IgD-negative memory B cell (primary cell): ENCODE measurements around the gene TMEM131. TPM values are rescaled to one million over a fixed set of nuclear protein-coding genes. Genes with fewer than 3 reads are reported as not detected.

ENCODE experiments used
- H3K27ac Mint-ChIP-seq, 3 donors: one replicate each; pipeline ENCODE4 v1.8.0; 2020 to 2022; ENCODE audit warnings: mild to moderate bottlenecking in 3 of 3, mixed read lengths in 3 of 3, moderate library complexity in 1 of 3
- H3K27me3 Mint-ChIP-seq: one replicate; pipeline ENCODE4 v1.8.0; 2021; ENCODE audit warnings: mixed read lengths
- H3K36me3 Mint-ChIP-seq: one replicate; pipeline ENCODE4 v1.8.0; 2020; ENCODE audit warnings: mild to moderate bottlenecking, mixed read lengths
- H3K4me1 Mint-ChIP-seq, 3 donors: one replicate each; pipeline ENCODE4 v1.8.0; 2020 to 2022; ENCODE audit warnings: mixed read lengths in 3 of 3, mild to moderate bottlenecking in 1 of 3
- H3K4me3 Mint-ChIP-seq, 4 donors: one replicate each; pipeline ENCODE4 v1.8.0; 2020 to 2022; ENCODE audit warnings: mild to moderate bottlenecking in 4 of 4, mixed read lengths in 4 of 4, moderate library complexity in 3 of 4
- H3K9me3 Mint-ChIP-seq, 3 donors: one replicate each; pipeline ENCODE4 v1.8.0; 2020 to 2021; ENCODE audit warnings: mixed read lengths in 3 of 3, mild to moderate bottlenecking in 1 of 3
- polyA plus RNA-seq: library from polyadenylated mRNA; unstranded; fragments of 300-500 nt; fragmentation: Illumina TruSeq; gene quantifications from one replicate; pipeline ENCODE4 v1.2.3, GENCODE V29; 2021

Gene TMEM131
- polyA plus RNA-seq, 1 donor from 2014 or later, result 24.9 TPM

GRCh38 chr2:97706708-97707345, 288.9 kb downstream of the TMEM131 start:
- Mint-ChIP-seq H3K4me3 (no peak overlapping the region), H3K9me3 (no peaks in the 10 kb centered on the region), H3K27ac (no peak overlapping the region), H3K4me1 (peaks cover 0 to 6% (median 3%) of the 10 kb centered on the region in 3 donors), H3K36me3 (peaks cover 5% of the 10 kb centered on the region), H3K27me3 (peaks cover 6% of the 10 kb centered on the region)

Other genes with a start within 250 kb of the TMEM131 start
- not detected for gene VWA3B, start 91.2 kb upstream of the TMEM131 start, polyA plus RNA-seq